Measurements from ENCODE around the gene MN1.

Gene MN1

GRCh38 chr22:27709919-27710675 is 91.5 kb downstream of the MN1 start:
- FAIRE-seq: no peak

GRCh38 chr22:27706489-27706888 is 95.1 kb downstream of the MN1 start:
- no peak for FAIRE-seq

GRCh38 chr22:27705408-27706080 is 96.0 kb downstream of the MN1 start:
- no peak for FAIRE-seq

- no peak for FAIRE-seq
These were observed 97.0 kb downstream of the MN1 start for GRCh38 chr22:27704581-27704980.

- no peak for FAIRE-seq
These were observed 102.1 kb downstream of the MN1 start for GRCh38 chr22:27699383-27700019.

- FAIRE-seq: no peak
These were observed 102.7 kb downstream of the MN1 start for GRCh38 chr22:27698813-27699212.

Measured in colon (tissue), 2 donors.